ENCODE data around the gene OR10J4. TPM values are rescaled to one million over a fixed set of nuclear protein-coding genes. Genes with fewer than 3 reads are reported as not detected.

Gene OR10J4
- total and polyA plus RNA-seq, 10 donors = not detected

- Histone ChIP-seq H3K9me3 (no peaks in the 10 kb centered on the region), H3K27ac (no peak overlapping the region), H3K27me3 (replicated peaks in 1 of 7) (peaks cover 0 to 6% (median 0%) of the 10 kb centered on the region in 7 donors), H3K4me3 (no peak overlapping the region), H3K36me3 (no peaks in the 10 kb centered on the region), H3K4me1 (no peaks in the 10 kb centered on the region)
- TF ChIP-seq POLR2A (IDR thresholded peaks at IDR 0.05) = no peak
- TF ChIP-seq CTCF (IDR thresholded peaks at IDR 0.05 in 8 of 11, conservative IDR thresholded peaks at IDR 0.05 in 3 of 11) = no peak
- no peak for TF ChIP-seq POLR2AphosphoS5 (IDR thresholded peaks at IDR 0.05)
- no peak for DNase-seq
- intact Hi-C loops (cut with DNase I; ENCODE audit: low total_unique reads) = no loop called here
- WGBS, 5 donors = 74 to 84% (median 82%) methylated on average over 3 of the region's 3 CpGs
Observed at GRCh38 chr1:159428536-159428935, 3.5 kb upstream of the OR10J4 start.

GRCh38 chr1:159429074-159429861 is 2.7 kb upstream of the OR10J4 start:
- Histone ChIP-seq H3K27me3 (replicated peaks in 1 of 7) (no peaks in the 10 kb centered on the region), H3K36me3 (no peaks in the 10 kb centered on the region), H3K27ac (no peak overlapping the region), H3K4me3 (no peak overlapping the region), H3K4me1 (no peaks in the 10 kb centered on the region), H3K9me3 (no peaks in the 10 kb centered on the region)
- no peak for DNase-seq
- 75 to 89% (median 86%) methylated on average over 4 of the region's 4 CpGs for WGBS, 5 donors
- TF ChIP-seq CTCF (IDR thresholded peaks at IDR 0.05 in 8 of 11, conservative IDR thresholded peaks at IDR 0.05 in 3 of 11) = no peak
- no peak for TF ChIP-seq POLR2A (IDR thresholded peaks at IDR 0.05)
- TF ChIP-seq POLR2AphosphoS5 (IDR thresholded peaks at IDR 0.05) = no peak
- intact Hi-C loops (cut with DNase I; ENCODE audit: low total_unique reads) = no loop called here

- TF ChIP-seq POLR2A (IDR thresholded peaks at IDR 0.05) = no peak
- TF ChIP-seq CTCF (IDR thresholded peaks at IDR 0.05 in 8 of 11, conservative IDR thresholded peaks at IDR 0.05 in 3 of 11) = no peak
- TF ChIP-seq POLR2AphosphoS5 (IDR thresholded peaks at IDR 0.05) = no peak
Observed at GRCh38 chr1:159430985-159431384, 1.0 kb upstream of the OR10J4 start.

GRCh38 chr1:159436469-159436868 is 4.5 kb downstream of the OR10J4 start:
- TF ChIP-seq POLR2AphosphoS5 (IDR thresholded peaks at IDR 0.05) = no peak
- TF ChIP-seq CTCF (IDR thresholded peaks at IDR 0.05 in 8 of 11, conservative IDR thresholded peaks at IDR 0.05 in 3 of 11) = no peak
- TF ChIP-seq POLR2A (IDR thresholded peaks at IDR 0.05) = no peak
- intact Hi-C loops (cut with DNase I; ENCODE audit: low total_unique reads) = no loop called here
- whole genome bisulfite sequencing, 5 donors = 31 to 53% (median 50%) methylated on average over 4 of the region's 4 CpGs
- DNase-seq = no peak
- H3K4me1 ChIP-seq = peaks cover 0 to 4% (median 0%) of the 10 kb centered on the region in 6 donors
- peaks cover 0 to 11% (median 0%) of the 10 kb centered on the region in 7 donors for H3K27me3 ChIP-seq (replicated peaks in 1 of 7)
- no peak overlapping the region for H3K27ac ChIP-seq
- no peak overlapping the region for H3K4me3 ChIP-seq
- no peaks in the 10 kb centered on the region for H3K36me3 ChIP-seq
- H3K9me3 ChIP-seq = no peaks in the 10 kb centered on the region

More at GRCh38 chr1:159430985-159431384, 1.0 kb upstream of the OR10J4 start:
- Histone ChIP-seq H3K9me3 (no peaks in the 10 kb centered on the region), H3K4me3 (no peak overlapping the region), H3K4me1 (no peaks in the 10 kb centered on the region), H3K27ac (no peak overlapping the region), H3K27me3 (replicated peaks in 1 of 7) (no peaks in the 10 kb centered on the region), H3K36me3 (no peaks in the 10 kb centered on the region)
- intact Hi-C loops (cut with DNase I; ENCODE audit: low total_unique reads) = no loop called here
- 76 to 82% (median 79%) methylated on average over 6 of the region's 6 CpGs for WGBS, 5 donors
- no peak for DNase-seq

Measured in spleen (tissue), 11 donors.